ENCODE data around the gene CSNK2A1. TPM values are rescaled to one million over a fixed set of nuclear protein-coding genes. Genes with fewer than 3 reads are reported as not detected.
"Not testable (repeated sequence)": the region's sequence is repeated elsewhere in the genome, so short reads cannot be mapped to it uniquely, and the experiment has no call there.

CSNK2A1 gene
- total RNA-seq, result 111 TPM
- long read RNA-seq, full-length matches to known transcripts, result 55 of 76 reads
- long read RNA-seq, partial matches to known transcripts, result 6 of 76 reads
- long read RNA-seq, other reads (novel, unspliced or antisense), result 15 of 76 reads

- peak; percentile 98 for DNase-seq (ENCODE audit: low spot score)
- intact Hi-C loops (cut with DNase I), result loop anchor here (2.0 to 5.0 kb wide), 3 partner anchors 81 to 196 kb away; partner anchors contain the start of genes NRSN2, RBCK1 and TBC1D20
These were observed at the start of gene CSNK2A1 for GRCh38 chr20:543369-544152. Gene CSNK2A1, minus strand, starts transcription at chr20:543790. Its CDS starts 35,239 bp downstream, at chr20:508551.

- intact Hi-C loops (cut with DNase I), result no loop called here
- DNase-seq (ENCODE audit: low spot score), result no peak
These were observed 48.9 kb upstream of the CSNK2A1 start for GRCh38 chr20:592506-592905.

GRCh38 chr20:591941-592340, 48.4 kb upstream of the CSNK2A1 start:
- intact Hi-C loops (cut with DNase I), result no loop called here
- no peak for DNase-seq (ENCODE audit: low spot score)

GRCh38 chr20:588932-589672, 45.5 kb upstream of the CSNK2A1 start:
- no peak for DNase-seq (ENCODE audit: low spot score)
- intact Hi-C loops (cut with DNase I), result no loop called here

- DNase-seq (ENCODE audit: low spot score), result no peak
- intact Hi-C loops (cut with DNase I), result no loop called here
These were observed 44.9 kb upstream of the CSNK2A1 start for GRCh38 chr20:588476-588875.

- no peak for DNase-seq (ENCODE audit: low spot score)
- intact Hi-C loops (cut with DNase I), result no loop called here
These were observed 41.3 kb upstream of the CSNK2A1 start for GRCh38 chr20:584971-585301.

- intact Hi-C loops (cut with DNase I), result no loop called here
- no peak for DNase-seq (ENCODE audit: low spot score)
These were observed 40.8 kb upstream of the CSNK2A1 start for GRCh38 chr20:584161-584970.

GRCh38 chr20:582204-582603, 38.6 kb upstream of the CSNK2A1 start:
- intact Hi-C loops (cut with DNase I), result no loop called here
- DNase-seq (ENCODE audit: low spot score), result no peak

GRCh38 chr20:578940-579690, 35.5 kb upstream of the CSNK2A1 start:
- DNase-seq (ENCODE audit: low spot score); intact Hi-C loops (cut with DNase I): not testable (repeated sequence)

- intact Hi-C loops (cut with DNase I), result no loop called here
- DNase-seq (ENCODE audit: low spot score), result no peak
These were observed 33.7 kb upstream of the CSNK2A1 start for GRCh38 chr20:577167-577791.

GRCh38 chr20:576156-576555, 32.6 kb upstream of the CSNK2A1 start:
- DNase-seq (ENCODE audit: low spot score), result no peak
- intact Hi-C loops (cut with DNase I), result no loop called here

GRCh38 chr20:575230-575629, 31.6 kb upstream of the CSNK2A1 start:
- intact Hi-C loops (cut with DNase I), result no loop called here

GRCh38 chr20:574297-574942, 30.8 kb upstream of the CSNK2A1 start:
- intact Hi-C loops (cut with DNase I), result loop anchor here (5.0 kb wide), 1 partner anchor 33 kb away; no protein-coding TSS in a partner anchor
- peak; percentile 80 for DNase-seq (ENCODE audit: low spot score)

More at GRCh38 chr20:575230-575629, 31.6 kb upstream of the CSNK2A1 start:
- no peak for DNase-seq (ENCODE audit: low spot score)

- DNase-seq (ENCODE audit: low spot score), result no peak
- intact Hi-C loops (cut with DNase I), result loop anchor here (5.0 kb wide), 1 partner anchor 34 kb away; no protein-coding TSS in a partner anchor
These were observed 30.1 kb upstream of the CSNK2A1 start for GRCh38 chr20:573414-574296.

- DNase-seq (ENCODE audit: low spot score), result no peak
- intact Hi-C loops (cut with DNase I), result loop anchor here (5.0 kb wide), 1 partner anchor 35 kb away; no protein-coding TSS in a partner anchor
These were observed 29.1 kb upstream of the CSNK2A1 start for GRCh38 chr20:572727-573126.

GRCh38 chr20:571754-572441, 28.3 kb upstream of the CSNK2A1 start:
- intact Hi-C loops (cut with DNase I), result loop anchor here (5.0 kb wide), 1 partner anchor 35 kb away; no protein-coding TSS in a partner anchor
- peak; percentile 84 for DNase-seq (ENCODE audit: low spot score)
